Esophagus (tissue), 2 donors: ENCODE data around the gene BICC1. TPM values are rescaled to one million over a fixed set of nuclear protein-coding genes. Genes with fewer than 3 reads are reported as not detected.

Source experiments
- H3K27ac ChIP-seq, 2 donors: one replicate each; pipeline ENCODE4 v1.5.1; 2013; ENCODE audit warnings: low read depth in 2 of 2, mild to moderate bottlenecking in 2 of 2, inconsistent platforms in 1 of 2, low read length in 1 of 2, moderate library complexity in 1 of 2
- H3K27me3 ChIP-seq, 2 donors: one replicate each; pipeline ENCODE4 v1.6.1; 2013; ENCODE audit warnings: low read length in 2 of 2, control low read depth in 1 of 2, mild to moderate bottlenecking in 1 of 2; ENCODE audit not compliant: insufficient read depth in 2 of 2, control insufficient read depth in 1 of 2
- H3K36me3 ChIP-seq, 2 donors: one replicate each; pipeline ENCODE4 v1.6.1; 2013; ENCODE audit warnings: low read length in 1 of 2; ENCODE audit not compliant: control insufficient read depth in 2 of 2, insufficient read depth in 2 of 2
- H3K4me1 ChIP-seq, 2 donors: one replicate each; pipeline ENCODE4 v1.6.1; 2013; ENCODE audit warnings: low read length in 1 of 2; ENCODE audit not compliant: control insufficient read depth in 2 of 2, insufficient read depth in 2 of 2
- H3K4me3 ChIP-seq, 2 donors: one replicate each; pipeline ENCODE4 v1.5.1; 2013; ENCODE audit warnings: low read length in 2 of 2, mild to moderate bottlenecking in 2 of 2, low read depth in 1 of 2, moderate library complexity in 1 of 2
- H3K9me3 ChIP-seq, 2 donors: one replicate each; pipeline ENCODE4 v1.6.1; 2013; ENCODE audit warnings: mild to moderate bottlenecking in 2 of 2, low read depth in 1 of 2, low read length in 1 of 2, moderate library complexity in 1 of 2; ENCODE audit not compliant: control insufficient read depth in 2 of 2, insufficient read depth in 1 of 2
- WGBS, 2 donors: extraction: QIAGEN DNeasy Blood & Tissue Kit; methylation state at CpG; one replicate each; pipeline ENCODE4 v1.1.7; 2013; 5-methylcytosine and 5-hydroxymethylcytosine counted together
- polyA plus RNA-seq, 2 donors: library from polyadenylated mRNA; stranded (reverse); fragments of 200-250 nt; gene quantifications; one replicate each; pipeline ENCODE4 v1.2.3, GENCODE V29; 2013
- donor health status: healthy with polysubstance abuse.
- donor health status: Bipolar disorder and iron deficiency.

BICC1 gene
- polyA plus RNA-seq, 2 donors: 0.45 to 0.49 TPM

GRCh38 chr10:58556516-58557165, 44.0 kb downstream of the BICC1 start:
- H3K4me1 ChIP-seq: no peaks in the 10 kb centered on the region
- H3K27ac ChIP-seq: no peak overlapping the region
- no peaks in the 10 kb centered on the region for H3K27me3 ChIP-seq
- 79 to 88% methylated on average over 5 of the region's 5 CpGs for WGBS, 2 donors
- H3K36me3 ChIP-seq: no peaks in the 10 kb centered on the region
- no peak overlapping the region for H3K4me3 ChIP-seq
- H3K9me3 ChIP-seq: no peaks in the 10 kb centered on the region

- no peaks in the 10 kb centered on the region for H3K27me3 ChIP-seq
- no peaks in the 10 kb centered on the region for H3K36me3 ChIP-seq
- H3K4me3 ChIP-seq: no peak overlapping the region
- H3K9me3 ChIP-seq: peaks cover under 1 to 1% of the 10 kb centered on the region in 2 donors
- WGBS, 2 donors: 83 to 88% methylated on average over 1 of the region's 1 CpG
- H3K27ac ChIP-seq: no peak overlapping the region
- H3K4me1 ChIP-seq: no peaks in the 10 kb centered on the region
Measured at GRCh38 chr10:58557714-58558113, 45.0 kb downstream of the BICC1 start.

DNA sequence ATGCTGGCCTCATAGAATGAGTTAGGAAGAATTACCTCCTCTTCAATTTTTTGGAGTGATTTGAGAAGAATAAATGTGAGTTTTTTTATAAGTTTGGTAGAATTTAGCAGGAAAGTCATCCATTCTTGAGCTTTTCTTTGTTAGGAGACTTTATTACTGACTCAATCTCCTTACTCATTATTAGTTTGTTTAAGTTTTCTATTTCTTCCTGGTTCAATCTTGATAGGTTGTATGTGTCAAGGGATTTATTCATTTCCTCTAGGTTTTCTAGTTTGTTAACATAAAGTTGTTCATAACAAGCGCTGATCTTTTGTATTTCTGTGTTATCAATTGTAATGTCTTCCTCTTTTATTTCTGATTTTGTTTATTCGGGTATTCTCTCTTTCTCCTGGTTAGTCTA, 47.4 kb downstream of the BICC1 start:
- Histone ChIP-seq H3K27ac (no peak overlapping the region), H3K36me3 (no peaks in the 10 kb centered on the region), H3K9me3 (peaks cover 5% of the 10 kb centered on the region in 2 donors), H3K4me3 (no peak overlapping the region), H3K4me1 (no peaks in the 10 kb centered on the region), H3K27me3 (no peaks in the 10 kb centered on the region)
- 91 to 94% methylated on average over 2 of the region's 2 CpGs for WGBS, 2 donors

GRCh38 chr10:58565271-58565670, 52.6 kb downstream of the BICC1 start:
- Histone ChIP-seq H3K27ac (no peak overlapping the region), H3K27me3 (no peaks in the 10 kb centered on the region), H3K36me3 (no peaks in the 10 kb centered on the region), H3K4me1 (no peaks in the 10 kb centered on the region), H3K4me3 (no peak overlapping the region), H3K9me3 (peaks cover 5% of the 10 kb centered on the region in 2 donors)
- WGBS, 2 donors: 86 to 90% methylated on average over 2 of the region's 2 CpGs

- H3K36me3 ChIP-seq: no peaks in the 10 kb centered on the region
- 63 to 78% methylated on average over 1 of the region's 1 CpG for WGBS, 2 donors
- H3K4me1 ChIP-seq: no peaks in the 10 kb centered on the region
- H3K4me3 ChIP-seq: no peak overlapping the region
- H3K27me3 ChIP-seq: no peaks in the 10 kb centered on the region
- no peak overlapping the region for H3K27ac ChIP-seq
- peaks cover 4 to 5% of the 10 kb centered on the region in 2 donors for H3K9me3 ChIP-seq
Measured at GRCh38 chr10:58567652-58568051, 55.0 kb downstream of the BICC1 start.

DNA sequence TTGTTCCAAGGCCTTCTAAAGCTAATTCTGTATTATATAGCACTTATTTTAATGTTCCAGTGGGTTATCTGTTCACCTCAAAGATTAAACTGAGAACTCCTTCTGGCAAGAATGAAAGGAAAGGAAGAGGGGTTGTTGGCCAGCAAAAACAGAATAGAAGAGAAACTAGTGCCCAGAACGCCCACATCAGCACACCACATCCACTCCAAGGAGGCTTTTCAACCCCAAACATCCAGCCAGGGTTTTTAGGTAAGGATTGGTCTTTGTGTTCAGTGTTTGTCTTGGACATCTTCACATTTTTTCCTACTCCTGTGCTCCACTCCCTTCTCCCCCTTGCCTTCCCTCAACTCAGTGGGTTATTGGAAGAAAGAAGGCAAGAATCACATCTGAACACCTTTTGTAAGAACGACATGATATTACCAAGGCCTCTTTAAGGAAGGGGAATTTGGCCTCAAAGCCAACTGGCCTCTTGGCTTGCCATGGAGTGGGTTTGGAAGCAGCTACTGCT, 55.8 kb downstream of the BICC1 start:
- 54 to 68% methylated on average over 2 of the region's 2 CpGs for WGBS, 2 donors
- no peaks in the 10 kb centered on the region for H3K36me3 ChIP-seq
- H3K4me1 ChIP-seq: no peaks in the 10 kb centered on the region
- no peak overlapping the region for H3K4me3 ChIP-seq
- no peaks in the 10 kb centered on the region for H3K27me3 ChIP-seq
- no peak overlapping the region for H3K27ac ChIP-seq
- H3K9me3 ChIP-seq: no peaks in the 10 kb centered on the region

GRCh38 chr10:58570307-58570723, 57.6 kb downstream of the BICC1 start:
- H3K9me3 ChIP-seq: no peaks in the 10 kb centered on the region
- no peak overlapping the region for H3K27ac ChIP-seq
- H3K27me3 ChIP-seq: no peaks in the 10 kb centered on the region
- no peaks in the 10 kb centered on the region for H3K4me1 ChIP-seq
- no peaks in the 10 kb centered on the region for H3K36me3 ChIP-seq
- WGBS, 2 donors: 84 to 94% methylated on average over 1 of the region's 1 CpG
- H3K4me3 ChIP-seq: no peak overlapping the region

DNA sequence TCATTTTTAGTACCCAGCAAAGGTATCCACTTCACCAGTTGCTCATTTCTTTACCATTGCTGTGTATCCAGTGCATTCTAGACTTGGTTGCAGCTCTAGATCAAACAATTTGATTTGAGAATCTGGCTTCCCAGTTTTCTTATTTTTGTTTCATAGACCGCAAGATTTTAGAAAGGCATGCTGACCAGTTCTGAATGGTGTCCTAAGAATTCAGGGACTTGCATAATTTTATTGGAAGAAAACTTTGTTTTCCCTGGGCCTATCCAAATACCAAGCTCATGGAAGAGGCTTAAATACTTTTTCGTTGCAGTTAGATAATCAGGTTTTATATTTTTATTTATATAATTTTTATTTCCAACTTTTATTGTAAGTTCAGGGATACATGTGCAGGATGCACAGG, 58.3 kb downstream of the BICC1 start:
- Histone ChIP-seq H3K27ac (no peak overlapping the region), H3K4me1 (no peaks in the 10 kb centered on the region), H3K36me3 (no peaks in the 10 kb centered on the region), H3K9me3 (no peaks in the 10 kb centered on the region), H3K27me3 (no peaks in the 10 kb centered on the region), H3K4me3 (no peak overlapping the region)
- 84% methylated on average over 2 of the region's 2 CpGs for WGBS, 2 donors

- Histone ChIP-seq H3K36me3 (no peaks in the 10 kb centered on the region), H3K9me3 (no peaks in the 10 kb centered on the region), H3K4me1 (no peaks in the 10 kb centered on the region), H3K27ac (no peak overlapping the region), H3K27me3 (no peaks in the 10 kb centered on the region), H3K4me3 (no peak overlapping the region)
- WGBS, 2 donors: 94% methylated on average over 1 of the region's 1 CpG
Measured at GRCh38 chr10:58573144-58573543, 60.5 kb downstream of the BICC1 start.

GRCh38 chr10:58574058-58574457, 61.4 kb downstream of the BICC1 start:
- H3K4me1 ChIP-seq: no peaks in the 10 kb centered on the region
- no peak overlapping the region for H3K27ac ChIP-seq
- H3K4me3 ChIP-seq: no peak overlapping the region
- no peaks in the 10 kb centered on the region for H3K36me3 ChIP-seq
- H3K9me3 ChIP-seq: no peaks in the 10 kb centered on the region
- 50 to 62% methylated on average over 1 of the region's 1 CpG for WGBS, 2 donors
- H3K27me3 ChIP-seq: no peaks in the 10 kb centered on the region
